IMR-90 (cell line): ENCODE data around the gene CREB5. TPM values are rescaled to one million over a fixed set of nuclear protein-coding genes. Genes with fewer than 3 reads are reported as not detected.

Source experiments
- ATAC-seq: fragments of 200-7000 bp; cut with Tn5 transposase; 2 replicates; pipeline ENCODE4 v1.9.1; 2020; ENCODE audit warnings: low read depth, mild to moderate bottlenecking, moderate library complexity
- BruUV-seq: library from RNA; stranded (reverse); fragments of 400-500 nt; replicated peaks from 2 replicates; lab custom pipeline; 2021; lab: Mats Ljungman, UMichigan
- CTCF ChIA-PET: fragments of 300-600 bp; formaldehyde crosslinking; extraction: SDS; loops from one replicate; lab custom pipeline; 2021; ENCODE audit warnings: antibody characterized with exemption; lab: Yijun Ruan, JAX
- POLR2A ChIA-PET: fragments of 300-600 bp; sonication (Branson Sonifier 250); formaldehyde crosslinking; loops from one replicate; lab custom pipeline; 2022; ENCODE audit warnings: antibody characterized with exemption; ENCODE audit not compliant: unreplicated experiment; lab: Charles Lee
- DNase-seq: peaks from one replicate; pipeline ENCODE4 v3.0.0; 2013
- H2AFZ ChIP-seq: replicated peaks from 2 replicates; pipeline ENCODE3; 2013; ENCODE audit warnings: low read length, mild to moderate bottlenecking; ENCODE audit not compliant: poor library complexity
- H2AK5ac ChIP-seq: 2 replicates; pipeline ENCODE4 v1.6.1; 2013; ENCODE audit warnings: low read depth, low read length, inconsistent platforms
- H2AK9ac ChIP-seq: replicated peaks from 2 replicates; pipeline ENCODE3; 2013; ENCODE audit warnings: mild to moderate bottlenecking, low read depth, low read length, moderate library complexity; ENCODE audit not compliant: poor library complexity
- H2BK120ac ChIP-seq: 2 replicates; pipeline ENCODE4 v1.6.1; 2013; ENCODE audit warnings: low read depth, low read length, inconsistent platforms
- H2BK15ac ChIP-seq: 3 replicates; pipeline ENCODE4 v1.6.1; 2013; ENCODE audit warnings: low read depth, low read length, inconsistent platforms
- H2BK20ac ChIP-seq: 2 replicates; pipeline ENCODE4 v1.6.1; 2013; ENCODE audit warnings: low read depth, mild to moderate bottlenecking, inconsistent platforms, low read length, moderate library complexity
- H2BK5ac ChIP-seq: 2 replicates; pipeline ENCODE4 v1.6.1; 2013; ENCODE audit warnings: mild to moderate bottlenecking, low read depth, low read length, inconsistent platforms; ENCODE audit not compliant: poor library complexity, severe bottlenecking
- H3K14ac ChIP-seq: replicated peaks from 2 replicates; pipeline ENCODE4 v1.6.1; 2013; ENCODE audit warnings: low read depth, low read length, inconsistent platforms
- H3K18ac ChIP-seq: 2 replicates; pipeline ENCODE4 v1.6.1; 2013; ENCODE audit warnings: low read depth, low read length, control low read depth
- H3K23ac ChIP-seq: 2 replicates; pipeline ENCODE4 v1.6.1; 2013; ENCODE audit warnings: low read depth, low read length, inconsistent platforms
- H3K27ac ChIP-seq: 2 replicates; pipeline ENCODE4 v1.5.1; 2013; ENCODE audit warnings: mild to moderate bottlenecking, control low read depth, low read length; ENCODE audit not compliant: insufficient read depth
- H3K27me3 ChIP-seq: 2 replicates; pipeline ENCODE4 v1.6.1; 2013; ENCODE audit warnings: low read length; ENCODE audit not compliant: control insufficient read depth, insufficient read depth
- H3K36me3 ChIP-seq: 2 replicates; pipeline ENCODE4 v1.6.1; 2013; ENCODE audit warnings: low read length, mixed read lengths; ENCODE audit not compliant: control insufficient read depth, insufficient read depth
- H3K4ac ChIP-seq: 2 replicates; pipeline ENCODE4 v1.6.1; 2013; ENCODE audit warnings: low read depth, low read length, inconsistent platforms
- H3K4me1 ChIP-seq: 2 replicates; pipeline ENCODE4 v1.6.1; 2013; ENCODE audit warnings: low read length, mixed read lengths; ENCODE audit not compliant: control insufficient read depth, insufficient read depth
- H3K4me2 ChIP-seq: 2 replicates; pipeline ENCODE4 v1.6.1; 2013; ENCODE audit warnings: low read depth, mild to moderate bottlenecking, control low read depth, low read length, moderate library complexity
- H3K4me3 ChIP-seq: 2 replicates; pipeline ENCODE4 v1.5.1; 2013; ENCODE audit warnings: low read depth, mild to moderate bottlenecking, control low read depth, low read length, moderate library complexity; ENCODE audit not compliant: insufficient read depth
- H3K56ac ChIP-seq: 2 replicates; pipeline ENCODE4 v1.6.1; 2013; ENCODE audit warnings: low read length, inconsistent platforms; ENCODE audit not compliant: insufficient read depth; ENCODE audit errors: extremely low read depth
- H3K79me1 ChIP-seq, 2 experiments: 2 replicates each; pipeline ENCODE4 v1.6.1; 2013; ENCODE audit warnings: low read length in 2 of 2, inconsistent platforms in 1 of 2, low read depth in 1 of 2
- H3K9ac ChIP-seq: 2 replicates; pipeline ENCODE4 v1.6.1; 2013; ENCODE audit warnings: low read depth, low read length, control low read depth
- H3K9me1 ChIP-seq: 2 replicates; pipeline ENCODE4 v1.6.1; 2013; ENCODE audit warnings: low read length, inconsistent platforms; ENCODE audit not compliant: insufficient read depth
- H3K9me3 ChIP-seq: 2 replicates; pipeline ENCODE4 v1.6.1; 2013; ENCODE audit warnings: low read length; ENCODE audit not compliant: control insufficient read depth, insufficient read depth
- H4K20me1 ChIP-seq: 2 replicates; pipeline ENCODE4 v1.6.1; 2013; ENCODE audit warnings: low read length, inconsistent platforms; ENCODE audit not compliant: insufficient read depth
- H4K5ac ChIP-seq: 2 replicates; pipeline ENCODE4 v1.6.1; 2013; ENCODE audit warnings: mild to moderate bottlenecking, low read depth, low read length, control low read depth
- H4K8ac ChIP-seq, 2 experiments: 2 replicates each; pipeline ENCODE4 v1.6.1; 2013; ENCODE audit warnings: low read depth in 2 of 2, low read length in 2 of 2, control low read depth in 1 of 2, inconsistent platforms in 1 of 2
- H4K91ac ChIP-seq: 2 replicates; pipeline ENCODE4 v1.6.1; 2013; ENCODE audit warnings: low read depth, low read length, inconsistent platforms; ENCODE audit not compliant: insufficient read depth
- BHLHE40 ChIP-seq: fragments of 150-350 bp; IDR thresholded peaks from 2 replicates; pipeline ENCODE4 v1.6.1; 2016; ENCODE audit warnings: mild to moderate bottlenecking, low read depth, low read length
- CEBPB ChIP-seq: IDR thresholded peaks from 2 replicates; pipeline ENCODE4 v1.6.1; 2012; ENCODE audit warnings: low read depth, low read length, improper control_type of control experiment
- CHD1 ChIP-seq: IDR thresholded peaks from 2 replicates; pipeline ENCODE4 v1.6.1; 2012; ENCODE audit warnings: low read depth, low read length, improper control_type of control experiment
- CTCF ChIP-seq: conservative IDR thresholded peaks from 2 replicates; pipeline ENCODE4 v1.5.1; 2012; ENCODE audit warnings: mild to moderate bottlenecking, low read depth, low read length, improper control_type of control experiment
- ELK1 ChIP-seq: fragments of 150-350 bp; IDR thresholded peaks from 2 replicates; pipeline ENCODE4 v1.6.1; 2016; ENCODE audit warnings: low read depth, mild to moderate bottlenecking, low read length, moderate library complexity, borderline replicate concordance
- FOS ChIP-seq: fragments of 150-350 bp; IDR thresholded peaks from 2 replicates; pipeline ENCODE4 v1.6.1; 2016; ENCODE audit warnings: low read depth, low read length
- MAFK ChIP-seq: IDR thresholded peaks from 2 replicates; pipeline ENCODE4 v1.6.1; 2012; ENCODE audit warnings: low read depth, low read length, improper control_type of control experiment
- MAZ ChIP-seq: IDR thresholded peaks from 2 replicates; pipeline ENCODE4 v1.6.1; 2012; ENCODE audit warnings: low read depth, mild to moderate bottlenecking, low read length, improper control_type of control experiment, moderate library complexity, borderline replicate concordance
- MXI1 ChIP-seq: IDR thresholded peaks from 2 replicates; pipeline ENCODE4 v1.6.1; 2012; ENCODE audit warnings: low read depth, mild to moderate bottlenecking, low read length, moderate library complexity, borderline replicate concordance
- NFE2L2 ChIP-seq: fragments of 150-350 bp; IDR thresholded peaks from 2 replicates; pipeline ENCODE4 v1.6.1; 2016; ENCODE audit warnings: low read depth, mild to moderate bottlenecking, low read length
- POLR2A ChIP-seq: IDR thresholded peaks from 2 replicates; pipeline ENCODE4 v1.6.1; 2012; ENCODE audit warnings: mild to moderate bottlenecking, low read depth, low read length
- RAD21 ChIP-seq: IDR thresholded peaks from 2 replicates; pipeline ENCODE4 v1.6.1; 2012; ENCODE audit warnings: low read length, improper control_type of control experiment
- RCOR1 ChIP-seq: IDR thresholded peaks from 2 replicates; pipeline ENCODE4 v1.6.1; 2012; ENCODE audit warnings: mild to moderate bottlenecking, low read length, improper control_type of control experiment; ENCODE audit not compliant: insufficient replicate concordance
- RFX5 ChIP-seq: IDR thresholded peaks from 2 replicates; pipeline ENCODE4 v1.8.0; 2012; ENCODE audit warnings: low read depth, mild to moderate bottlenecking, low read length, moderate library complexity
- SMC3 ChIP-seq: fragments of 150-350 bp; IDR thresholded peaks from 2 replicates; pipeline ENCODE4 v1.6.1; 2016; ENCODE audit warnings: low read depth, mild to moderate bottlenecking, antibody characterized with exemption, low read length, moderate library complexity
- USF2 ChIP-seq: fragments of 150-350 bp; IDR thresholded peaks from 2 replicates; pipeline ENCODE4 v1.6.1; 2017; ENCODE audit warnings: mild to moderate bottlenecking, antibody characterized with exemption, low read length, low read depth
- WGBS, 2 experiments: methylation state at CpG; one replicate each; pipeline versions ENCODE4 v1.1.5 to v1.1.7; 2013; ENCODE audit warnings: missing lambda C conversion rate in 2 of 2; ENCODE audit not compliant: insufficient read length in 1 of 2; ENCODE audit errors: extremely low coverage in 2 of 2; 5-methylcytosine and 5-hydroxymethylcytosine counted together
- dilution Hi-C: fragments of 300-500 bp; cut with HindIII; formaldehyde crosslinking; loops from one replicate; pipeline ENCODE4 v1.14.3; 2018; ENCODE audit warnings: low sequenced_read_pairs; ENCODE audit not compliant: unreplicated experiment
- in situ Hi-C: fragments of 300-500 bp; cut with MboI; formaldehyde crosslinking; loops from 3 replicates; pipeline ENCODE4 v1.14.3; 2019; ENCODE audit warnings: low sequenced_read_pairs, inconsistent platforms, mixed read lengths
- intact Hi-C: fragments of 100-400 bp; cut with micrococcal nuclease; formaldehyde crosslinking; loops from 2 replicates; pipeline ENCODE4 v1.10.0; 2022
- polyA plus RNA-seq, 3 experiments: library from polyadenylated mRNA; depleted of rRNA; stranded (reverse); fragments of >200 nt; gene quantifications; 2 replicates each; pipeline ENCODE4 v1.2.3, GENCODE V29; 2012; ENCODE audit warnings: low replicate concordance in 1 of 3
- total RNA-seq: library from RNA; depleted of rRNA; stranded (reverse); fragments of >200 nt; gene quantifications from 2 replicates; pipeline ENCODE4 v1.2.3, GENCODE V29; 2012

The CREB5 gene
- total and polyA plus RNA-seq, 2 of the 4 experiments (the other 2 are of a cell fraction), result 7.3 to 13.1 TPM

GRCh38 chr7:28581351-28581750 is 169.0 kb downstream of the CREB5 start:
- H4K20me1 ChIP-seq, result no peaks in the 10 kb centered on the region
- H3K79me1 ChIP-seq, result no peaks in the 10 kb centered on the region
- H2BK20ac ChIP-seq, result no peak overlapping the region
- no peaks in the 10 kb centered on the region for H3K9me3 ChIP-seq
- no peak overlapping the region for H2AFZ ChIP-seq
- BruUV-seq, result no TSS peak
- no peak overlapping the region for H2BK15ac ChIP-seq
- no peak overlapping the region for H3K14ac ChIP-seq
- H2BK120ac ChIP-seq, result no peak overlapping the region
- ChIA-PET CTCF (interaction anchor here (0.6 to 1.6 kb wide), 3 partner anchors 8 to 100 kb away, joined by 3 to 6 read pairs (median 3); no protein-coding TSS in a partner anchor), POLR2A (no interaction called here)
- in situ Hi-C loops, result no loop called here
- no peak overlapping the region for H4K8ac ChIP-seq
- intact Hi-C loops, result no loop called here
- no peak overlapping the region for H2AK5ac ChIP-seq
- no peak overlapping the region for H3K56ac ChIP-seq
- no peak overlapping the region for H3K9ac ChIP-seq
- H4K91ac ChIP-seq, result no peak overlapping the region
- no peaks in the 10 kb centered on the region; the same call in 1 of the 2 replicates for H3K27me3 ChIP-seq
- no peak overlapping the region for H2AK9ac ChIP-seq
- H3K4me1 ChIP-seq, result no peaks in the 10 kb centered on the region
- DNase-seq, result no peak
- H3K18ac ChIP-seq, result no peak overlapping the region
- no peak overlapping the region for H4K5ac ChIP-seq
- WGBS, 2 experiments, result 75% methylated on average over 4 of the region's 6 CpGs; no CpG with 5 or more reads in 1 of the 2 experiments
- no peak overlapping the region for H3K4me3 ChIP-seq
- no peak overlapping the region for H3K27ac ChIP-seq
- H3K23ac ChIP-seq, result no peak overlapping the region
- dilution Hi-C loops, result no loop called here
- ATAC-seq, result no peak
- H3K9me1 ChIP-seq, result no peaks in the 10 kb centered on the region
- H3K4ac ChIP-seq, result no peak overlapping the region
- TF ChIP-seq RFX5 (no peak), ELK1 (no peak), POLR2A (no peak), SMC3 (no peak), USF2 (no peak), RAD21 (no peak), MAFK (no peak), MXI1 (no peak), CHD1 (no peak), FOS (no peak), NFE2L2 (no peak), RCOR1 (no peak), MAZ (no peak), BHLHE40 (no peak), CTCF (no peak), CEBPB (no peak)
- H3K36me3 ChIP-seq, result no peaks in the 10 kb centered on the region
- no peak overlapping the region for H2BK5ac ChIP-seq
- H3K4me2 ChIP-seq, result no peak overlapping the region
